ENCODE measurements around the gene C20orf202. TPM values are rescaled to one million over a fixed set of nuclear protein-coding genes. Genes with fewer than 3 reads are reported as not detected.

Gene C20orf202
- total RNA-seq, 1 experiment from 2014 or later: 0.22 TPM

DNA sequence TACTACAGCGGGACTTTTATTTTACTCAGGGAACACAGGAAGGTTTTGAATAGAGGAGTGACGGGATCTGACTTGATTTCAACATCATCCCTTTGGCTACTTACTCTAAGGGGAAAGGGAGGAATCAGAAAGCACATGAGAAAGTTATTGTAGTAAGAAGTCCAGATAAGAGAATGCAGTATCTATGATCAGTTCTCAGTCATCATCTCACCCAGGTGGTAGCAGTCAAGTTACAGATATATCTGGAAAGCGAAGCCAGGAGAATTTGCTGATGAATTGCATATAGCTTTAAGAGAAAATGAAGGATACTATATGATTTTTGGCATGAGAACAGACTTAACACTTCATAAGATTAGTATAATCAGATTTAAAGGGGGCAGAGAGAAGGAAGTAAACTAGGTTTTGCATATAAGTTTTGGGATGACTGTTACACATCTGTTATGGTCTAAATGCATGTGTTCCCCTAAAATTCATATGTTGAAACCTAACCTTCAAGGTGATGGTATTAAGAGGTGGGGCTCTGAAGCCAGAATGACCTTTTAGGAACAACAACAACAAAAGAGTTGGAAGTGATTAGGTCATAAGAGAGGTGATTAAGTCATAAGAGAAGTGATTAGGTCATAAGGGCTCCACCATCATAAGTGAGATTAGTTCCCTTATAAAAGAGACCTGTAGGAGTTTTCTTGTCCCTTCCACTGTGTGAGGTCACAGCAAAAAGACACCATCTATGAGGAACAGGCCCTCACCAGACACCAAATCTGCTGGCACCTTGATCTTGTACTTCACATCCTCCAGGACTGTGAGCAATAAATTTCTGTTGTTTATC is 29.2 kb downstream of the C20orf202 start:
- ATAC-seq: no peak
- Mint-ChIP-seq H3K36me3 (no peaks in the 10 kb centered on the region), H3K4me1 (no peaks in the 10 kb centered on the region), H3K9me3 (no peaks in the 10 kb centered on the region), H3K4me3 (no peak overlapping the region), H3K27ac (no peak overlapping the region), H3K27me3 (ENCODE audit: low read depth) (peaks cover 57% of the 10 kb centered on the region)
- ChIA-PET POLR2A (no interaction called here), CTCF (no interaction called here)
- no peak for DNase-seq (ENCODE audit: low spot score)
- no peak for TF ChIP-seq GRHL2 (CRISPR knock-in tag; IDR thresholded peaks at IDR 0.05; ENCODE audit: insufficient replicate concordance, severe bottlenecking)
- TF ChIP-seq TEAD4 (CRISPR knock-in tag; IDR thresholded peaks at IDR 0.05): no peak
- no peak for TF ChIP-seq ELF4 (CRISPR knock-in tag; IDR thresholded peaks at IDR 0.05; ENCODE audit: low read depth)
- TF ChIP-seq MYBL2 (CRISPR knock-in tag; IDR thresholded peaks at IDR 0.05): no peak
- TF ChIP-seq MXD4 (CRISPR knock-in tag; IDR thresholded peaks at IDR 0.05; ENCODE audit: borderline replicate concordance): no peak
- TF ChIP-seq, protein P1, sequence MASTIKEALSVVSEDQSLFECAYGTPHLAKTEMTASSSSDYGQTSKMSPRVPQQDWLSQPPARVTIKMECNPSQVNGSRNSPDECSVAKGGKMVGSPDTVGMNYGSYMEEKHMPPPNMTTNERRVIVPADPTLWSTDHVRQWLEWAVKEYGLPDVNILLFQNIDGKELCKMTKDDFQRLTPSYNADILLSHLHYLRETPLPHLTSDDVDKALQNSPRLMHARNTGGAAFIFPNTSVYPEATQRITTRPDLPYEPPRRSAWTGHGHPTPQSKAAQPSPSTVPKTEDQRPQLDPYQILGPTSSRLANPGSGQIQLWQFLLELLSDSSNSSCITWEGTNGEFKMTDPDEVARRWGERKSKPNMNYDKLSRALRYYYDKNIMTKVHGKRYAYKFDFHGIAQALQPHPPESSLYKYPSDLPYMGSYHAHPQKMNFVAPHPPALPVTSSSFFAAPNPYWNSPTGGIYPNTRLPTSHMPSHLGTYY (CRISPR knock-in tag; IDR thresholded peaks at IDR 0.05): no peak
- no peak for TF ChIP-seq PRRX2 (CRISPR knock-in tag; IDR thresholded peaks at IDR 0.05)
- no peak for TF ChIP-seq ZNF121 (CRISPR knock-in tag; IDR thresholded peaks at IDR 0.05)
- TF ChIP-seq TP53 (CRISPR knock-in tag; IDR thresholded peaks at IDR 0.05): no peak
- TF ChIP-seq, protein P2, sequence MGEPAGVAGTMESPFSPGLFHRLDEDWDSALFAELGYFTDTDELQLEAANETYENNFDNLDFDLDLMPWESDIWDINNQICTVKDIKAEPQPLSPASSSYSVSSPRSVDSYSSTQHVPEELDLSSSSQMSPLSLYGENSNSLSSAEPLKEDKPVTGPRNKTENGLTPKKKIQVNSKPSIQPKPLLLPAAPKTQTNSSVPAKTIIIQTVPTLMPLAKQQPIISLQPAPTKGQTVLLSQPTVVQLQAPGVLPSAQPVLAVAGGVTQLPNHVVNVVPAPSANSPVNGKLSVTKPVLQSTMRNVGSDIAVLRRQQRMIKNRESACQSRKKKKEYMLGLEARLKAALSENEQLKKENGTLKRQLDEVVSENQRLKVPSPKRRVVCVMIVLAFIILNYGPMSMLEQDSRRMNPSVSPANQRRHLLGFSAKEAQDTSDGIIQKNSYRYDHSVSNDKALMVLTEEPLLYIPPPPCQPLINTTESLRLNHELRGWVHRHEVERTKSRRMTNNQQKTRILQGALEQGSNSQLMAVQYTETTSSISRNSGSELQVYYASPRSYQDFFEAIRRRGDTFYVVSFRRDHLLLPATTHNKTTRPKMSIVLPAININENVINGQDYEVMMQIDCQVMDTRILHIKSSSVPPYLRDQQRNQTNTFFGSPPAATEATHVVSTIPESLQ (CRISPR knock-in tag; IDR thresholded peaks at IDR 0.05): no peak
- no peak for TF ChIP-seq NR1H2 (CRISPR knock-in tag; IDR thresholded peaks at IDR 0.05)

DNA sequence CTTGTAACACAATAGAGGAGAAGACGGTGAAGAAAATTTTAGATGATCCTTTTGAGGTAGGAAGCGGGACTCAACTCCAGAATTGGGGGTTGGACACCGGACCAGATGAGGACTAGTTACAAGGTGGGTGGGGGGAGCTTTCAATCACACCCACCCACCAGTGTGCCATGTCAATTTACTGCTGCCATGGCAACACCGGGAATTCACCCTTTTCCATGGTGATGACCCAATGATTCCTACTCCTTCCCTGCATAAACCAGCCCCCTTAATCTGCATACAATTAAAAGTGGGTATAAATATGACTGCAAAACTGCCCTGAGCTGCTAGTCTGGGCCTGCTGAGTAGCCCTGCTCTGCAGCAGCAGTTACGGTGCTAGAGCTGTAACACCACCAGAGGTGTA is 37.3 kb downstream of the C20orf202 start:
- Mint-ChIP-seq H3K36me3 (no peaks in the 10 kb centered on the region), H3K27ac (no peak overlapping the region), H3K9me3 (no peaks in the 10 kb centered on the region), H3K4me1 (no peaks in the 10 kb centered on the region), H3K27me3 (ENCODE audit: low read depth) (peaks cover 29% of the 10 kb centered on the region), H3K4me3 (no peak overlapping the region)
- ChIA-PET POLR2A (no interaction called here), CTCF (interaction anchor here (1.3 to 1.7 kb wide), 3 partner anchors 59 to 126 kb away, joined by 3 to 5 read pairs (median 4); no protein-coding TSS in a partner anchor)
- ATAC-seq (no peak), DNase-seq (ENCODE audit: low spot score) (no peak)
- TF ChIP-seq, protein P2 (CRISPR knock-in tag; IDR thresholded peaks at IDR 0.05): no peak
- TF ChIP-seq ZNF671 (CRISPR knock-in tag; IDR thresholded peaks at IDR 0.05) (no peak), ZNF423 (CRISPR knock-in tag; IDR thresholded peaks at IDR 0.05) (no peak), ZBTB21 (CRISPR knock-in tag; IDR thresholded peaks at IDR 0.05; ENCODE audit: borderline replicate concordance) (no peak), MXD4 (CRISPR knock-in tag; IDR thresholded peaks at IDR 0.05; ENCODE audit: borderline replicate concordance) (no peak), FOXJ3 (CRISPR knock-in tag; IDR thresholded peaks at IDR 0.05; ENCODE audit: borderline replicate concordance) (no peak), GRHL2 (CRISPR knock-in tag; IDR thresholded peaks at IDR 0.05; ENCODE audit: insufficient replicate concordance, severe bottlenecking) (no peak), CREB1 (CRISPR knock-in tag; IDR thresholded peaks at IDR 0.05) (no peak), ZNF121 (CRISPR knock-in tag; IDR thresholded peaks at IDR 0.05) (no peak), IRF2 (CRISPR knock-in tag; IDR thresholded peaks at IDR 0.05; ENCODE audit: borderline replicate concordance, low read depth) (no peak), ZNF219 (CRISPR knock-in tag; IDR thresholded peaks at IDR 0.05; ENCODE audit: borderline replicate concordance) (no peak), KAT7 (CRISPR knock-in tag; IDR thresholded peaks at IDR 0.05; ENCODE audit: borderline replicate concordance) (no peak)
- TF ChIP-seq, protein P3, sequence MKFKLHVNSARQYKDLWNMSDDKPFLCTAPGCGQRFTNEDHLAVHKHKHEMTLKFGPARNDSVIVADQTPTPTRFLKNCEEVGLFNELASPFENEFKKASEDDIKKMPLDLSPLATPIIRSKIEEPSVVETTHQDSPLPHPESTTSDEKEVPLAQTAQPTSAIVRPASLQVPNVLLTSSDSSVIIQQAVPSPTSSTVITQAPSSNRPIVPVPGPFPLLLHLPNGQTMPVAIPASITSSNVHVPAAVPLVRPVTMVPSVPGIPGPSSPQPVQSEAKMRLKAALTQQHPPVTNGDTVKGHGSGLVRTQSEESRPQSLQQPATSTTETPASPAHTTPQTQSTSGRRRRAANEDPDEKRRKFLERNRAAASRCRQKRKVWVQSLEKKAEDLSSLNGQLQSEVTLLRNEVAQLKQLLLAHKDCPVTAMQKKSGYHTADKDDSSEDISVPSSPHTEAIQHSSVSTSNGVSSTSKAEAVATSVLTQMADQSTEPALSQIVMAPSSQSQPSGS (CRISPR knock-in tag; IDR thresholded peaks at IDR 0.05; ENCODE audit: borderline replicate concordance, low read depth): no peak
- TF ChIP-seq, protein P1 (CRISPR knock-in tag; IDR thresholded peaks at IDR 0.05): no peak
- TF ChIP-seq, protein P4, sequence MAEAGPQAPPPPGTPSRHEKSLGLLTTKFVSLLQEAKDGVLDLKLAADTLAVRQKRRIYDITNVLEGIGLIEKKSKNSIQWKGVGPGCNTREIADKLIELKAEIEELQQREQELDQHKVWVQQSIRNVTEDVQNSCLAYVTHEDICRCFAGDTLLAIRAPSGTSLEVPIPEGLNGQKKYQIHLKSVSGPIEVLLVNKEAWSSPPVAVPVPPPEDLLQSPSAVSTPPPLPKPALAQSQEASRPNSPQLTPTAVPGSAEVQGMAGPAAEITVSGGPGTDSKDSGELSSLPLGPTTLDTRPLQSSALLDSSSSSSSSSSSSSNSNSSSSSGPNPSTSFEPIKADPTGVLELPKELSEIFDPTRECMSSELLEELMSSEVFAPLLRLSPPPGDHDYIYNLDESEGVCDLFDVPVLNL (CRISPR knock-in tag; IDR thresholded peaks at IDR 0.05; ENCODE audit: borderline replicate concordance, low read depth): no peak
- TF ChIP-seq, protein P5, sequence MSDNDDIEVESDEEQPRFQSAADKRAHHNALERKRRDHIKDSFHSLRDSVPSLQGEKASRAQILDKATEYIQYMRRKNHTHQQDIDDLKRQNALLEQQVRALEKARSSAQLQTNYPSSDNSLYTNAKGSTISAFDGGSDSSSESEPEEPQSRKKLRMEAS (CRISPR knock-in tag; IDR thresholded peaks at IDR 0.05): no peak
- TF ChIP-seq, protein P6, sequence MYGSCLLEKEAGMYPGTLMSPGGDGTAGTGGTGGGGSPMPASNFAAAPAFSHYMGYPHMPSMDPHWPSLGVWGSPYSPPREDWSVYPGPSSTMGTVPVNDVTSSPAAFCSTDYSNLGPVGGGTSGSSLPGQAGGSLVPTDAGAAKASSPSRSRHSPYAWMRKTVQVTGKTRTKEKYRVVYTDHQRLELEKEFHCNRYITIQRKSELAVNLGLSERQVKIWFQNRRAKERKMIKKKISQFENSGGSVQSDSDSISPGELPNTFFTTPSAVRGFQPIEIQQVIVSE (CRISPR knock-in tag; IDR thresholded peaks at IDR 0.05; ENCODE audit: borderline replicate concordance): no peak

All from WTC11 (cell line).